Neural cell (in vitro differentiated cells): ENCODE measurements around the gene CAP2.
"Not testable (repeated sequence)": the region's sequence is repeated elsewhere in the genome, so short reads cannot be mapped to it uniquely, and the experiment has no call there.

Source experiments
- CTCF ChIP-seq: fragments of 450-650 bp; IDR thresholded peaks from 2 replicates; pipeline ENCODE4 v1.5.1; 2014; ENCODE audit warnings: antibody characterized with exemption, mild to moderate bottlenecking, moderate library complexity; ENCODE audit not compliant: poor library complexity, severe bottlenecking
- EZH2 ChIP-seq: fragments of 200-600, 300-800 bp; shearing (Covaris generic), sonication (generic); IDR thresholded peaks from 2 replicates; pipeline ENCODE4 v1.6.1; 2014; ENCODE audit warnings: antibody characterized with exemption, low read length, borderline replicate concordance, mild to moderate bottlenecking; ENCODE audit not compliant: insufficient read depth, poor library complexity, severe bottlenecking
- MXI1 ChIP-seq: fragments of 450-650 bp; conservative IDR thresholded peaks from 2 replicates; pipeline ENCODE4 v1.6.1; 2014; ENCODE audit warnings: antibody characterized with exemption, mild to moderate bottlenecking; ENCODE audit not compliant: poor library complexity, severe bottlenecking
- POLR2AphosphoS5 ChIP-seq: IDR thresholded peaks from 2 replicates; pipeline ENCODE4 v1.6.1; 2012

GRCh38 chr6:17405181-17405943, 12.0 kb downstream of the CAP2 start:
- not testable (repeated sequence) for TF ChIP-seq POLR2AphosphoS5, CTCF, EZH2, MXI1
